ENCODE data around the gene ECHDC3.
"Not testable (repeated sequence)": the region's sequence is repeated elsewhere in the genome, so short reads cannot be mapped to it uniquely, and the experiment has no call there.

Gene ECHDC3

DNA sequence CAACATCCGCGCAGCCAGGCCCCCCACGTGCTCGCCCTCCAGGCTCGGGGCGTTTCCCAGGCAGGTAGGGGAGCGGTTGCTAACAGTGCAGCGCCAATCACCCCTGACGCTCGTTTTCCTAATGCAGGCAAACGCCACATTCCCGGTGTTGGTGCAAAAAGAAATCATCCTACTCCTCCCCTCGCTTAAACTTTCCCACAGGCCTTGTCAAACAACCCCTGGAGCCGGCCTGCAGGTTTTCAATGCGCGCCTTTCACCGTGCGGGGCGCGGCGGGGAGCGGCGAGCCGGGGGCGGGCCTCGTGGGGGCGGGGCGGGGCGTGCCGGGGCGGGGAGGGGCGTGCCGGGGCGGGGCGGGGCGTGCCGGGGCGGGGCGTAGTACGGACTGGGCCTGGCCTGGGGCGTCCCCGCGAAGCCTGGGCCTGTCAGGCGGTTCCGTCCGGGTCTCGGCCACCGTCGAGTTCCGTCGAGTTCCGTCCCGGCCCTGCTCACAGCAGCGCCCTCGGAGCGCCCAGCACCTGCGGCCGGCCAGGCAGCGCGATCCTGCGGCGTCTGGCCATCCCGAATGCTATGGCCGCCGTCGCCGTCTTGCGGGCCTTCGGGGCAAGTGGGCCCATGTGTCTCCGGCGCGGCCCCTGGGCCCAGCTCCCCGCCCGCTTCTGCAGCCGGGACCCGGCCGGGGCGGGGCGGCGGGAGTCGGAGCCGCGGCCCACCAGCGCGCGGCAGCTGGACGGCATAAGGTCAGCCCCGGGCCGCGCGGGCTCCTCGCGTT, at the start of gene ECHDC3:
Gene ECHDC3 (plus strand): TSS at position 374 of the 770 bp plus-strand sequence. CDS start 195 bp downstream, at position 569.
- no peak for DNase-seq (ENCODE audit: low read depth)

- DNase-seq (ENCODE audit: low read depth) = no peak
Measured at GRCh38 chr10:11693376-11693775, 48.8 kb upstream of the ECHDC3 start.

DNA sequence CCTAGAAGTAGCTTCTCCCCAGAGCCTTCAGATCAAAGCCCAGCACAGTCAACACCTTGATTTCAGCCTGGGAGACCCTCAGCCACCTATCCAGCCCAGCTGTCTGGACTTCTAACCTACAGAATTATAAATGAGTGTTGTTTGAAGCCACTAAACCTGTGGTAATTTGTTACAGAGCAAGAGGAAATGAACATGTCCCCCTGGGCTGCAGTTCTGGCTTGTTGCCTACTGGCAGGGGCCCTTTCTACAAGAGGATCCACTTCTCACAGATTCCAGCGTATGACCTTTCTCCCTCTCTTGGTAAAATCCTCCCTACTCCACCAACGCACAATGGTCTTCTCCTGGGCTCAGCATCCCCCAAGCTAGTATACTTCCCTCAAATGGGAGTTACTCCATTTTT, 46.4 kb upstream of the ECHDC3 start:
- DNase-seq (ENCODE audit: low read depth) = no peak

- DNase-seq (ENCODE audit: low read depth) = no peak
Measured at GRCh38 chr10:11697718-11698527, 44.3 kb upstream of the ECHDC3 start.

DNA sequence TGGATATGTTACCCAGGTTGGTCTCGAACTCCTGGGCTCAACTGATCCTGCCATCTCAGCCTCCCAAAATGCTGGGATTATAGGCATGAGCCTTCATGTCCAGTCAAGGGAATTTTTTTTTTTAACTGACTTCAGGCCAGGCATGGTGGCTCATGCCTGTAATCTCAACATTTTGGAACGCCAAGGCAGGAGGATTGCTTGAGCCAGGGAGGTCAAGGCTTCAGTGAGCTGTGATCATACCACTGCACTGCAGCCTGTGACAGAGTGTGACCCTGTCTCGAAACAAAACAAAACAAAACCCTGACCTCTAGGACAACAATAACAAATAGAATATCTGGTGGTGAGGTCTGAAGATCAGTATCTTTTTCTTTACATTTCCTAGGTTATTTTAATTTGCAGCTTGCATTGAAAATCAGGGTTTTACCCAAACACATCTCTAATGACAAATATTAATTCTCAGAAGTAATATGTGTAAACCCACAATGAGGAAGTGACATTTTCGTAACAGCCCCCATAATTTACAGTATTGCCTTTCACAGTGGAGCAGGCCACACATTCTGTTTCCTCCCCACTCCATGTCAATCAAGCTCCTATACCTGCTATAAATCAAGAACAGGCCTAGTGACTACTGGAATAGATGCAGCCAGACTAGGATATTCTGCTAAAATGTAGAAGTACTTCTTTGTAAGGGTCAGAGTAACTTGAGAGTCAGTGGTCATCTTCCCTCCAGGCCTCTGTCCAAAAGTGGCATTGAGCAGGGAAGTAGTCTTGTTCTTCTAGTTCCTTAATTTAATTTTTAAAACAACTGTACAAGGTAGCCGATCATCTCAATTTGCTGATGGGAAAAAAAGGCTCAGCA, 43.3 kb upstream of the ECHDC3 start:
- DNase-seq (ENCODE audit: low read depth) = no peak

DNA sequence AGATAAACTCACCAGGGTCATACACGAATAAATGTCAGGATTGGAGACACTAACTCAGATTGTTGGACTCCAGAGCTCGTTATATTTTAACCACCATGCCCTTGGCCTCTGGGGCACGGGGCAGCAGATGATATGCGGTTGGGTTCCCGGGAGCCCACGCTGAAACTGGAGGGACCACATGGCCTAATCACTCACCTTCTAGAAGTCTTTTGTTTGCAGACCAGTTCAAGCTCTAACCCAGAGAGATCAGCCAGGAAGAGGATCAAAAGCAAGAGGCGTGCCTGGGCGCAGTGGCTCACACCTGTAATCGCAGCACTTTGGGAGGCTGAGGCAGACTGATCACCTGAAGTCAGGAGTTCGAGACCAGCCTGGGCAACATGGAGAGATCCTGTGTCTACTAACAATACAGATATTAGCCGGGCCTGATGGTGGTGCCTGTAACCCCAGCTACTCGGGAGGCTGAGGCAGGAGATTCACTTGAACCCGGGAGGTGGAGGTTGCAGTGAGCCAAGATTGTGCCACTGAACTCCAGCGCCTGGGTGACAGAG, 42.6 kb upstream of the ECHDC3 start:
- DNase-seq (ENCODE audit: low read depth) = no peak

- no peak for DNase-seq (ENCODE audit: low read depth)
Measured at GRCh38 chr10:11700539-11700938, 41.6 kb upstream of the ECHDC3 start.

DNA sequence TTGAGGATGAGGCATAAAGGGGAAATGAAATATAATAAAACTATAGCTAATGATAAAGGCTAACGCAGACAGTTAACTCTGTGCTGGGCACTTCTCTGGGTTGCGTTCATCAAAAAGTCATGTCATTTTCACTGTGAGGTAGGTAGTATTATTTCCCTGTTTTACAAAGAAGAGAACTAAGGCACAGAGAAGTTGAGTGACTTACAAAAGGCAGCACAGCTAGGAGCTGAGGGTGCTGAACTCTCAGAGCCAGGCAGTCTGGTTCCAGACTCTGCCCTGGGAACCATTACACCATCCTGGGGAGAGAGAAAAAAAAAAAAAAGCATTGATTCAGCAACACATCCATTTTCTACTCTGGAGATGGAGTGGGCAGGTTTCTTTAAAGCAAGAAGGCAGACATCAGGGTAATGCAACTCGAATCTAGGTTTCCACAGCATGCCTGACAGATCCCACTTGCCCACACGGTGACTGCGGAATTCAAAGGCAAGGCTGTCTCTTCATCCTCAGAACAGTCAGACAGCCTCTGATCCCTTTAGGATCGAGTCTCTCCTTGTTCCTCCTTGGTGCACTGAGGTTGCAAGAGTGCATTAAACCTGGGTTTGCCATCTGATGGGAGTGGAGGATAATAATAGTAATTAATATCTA, 40.6 kb upstream of the ECHDC3 start:
- DNase-seq (ENCODE audit: low read depth) = no peak

- DNase-seq (ENCODE audit: low read depth) = no peak
Measured at GRCh38 chr10:11702264-11702663, 39.9 kb upstream of the ECHDC3 start.

GRCh38 chr10:11704092-11704491, 38.1 kb upstream of the ECHDC3 start:
- no peak for DNase-seq (ENCODE audit: low read depth)

DNA sequence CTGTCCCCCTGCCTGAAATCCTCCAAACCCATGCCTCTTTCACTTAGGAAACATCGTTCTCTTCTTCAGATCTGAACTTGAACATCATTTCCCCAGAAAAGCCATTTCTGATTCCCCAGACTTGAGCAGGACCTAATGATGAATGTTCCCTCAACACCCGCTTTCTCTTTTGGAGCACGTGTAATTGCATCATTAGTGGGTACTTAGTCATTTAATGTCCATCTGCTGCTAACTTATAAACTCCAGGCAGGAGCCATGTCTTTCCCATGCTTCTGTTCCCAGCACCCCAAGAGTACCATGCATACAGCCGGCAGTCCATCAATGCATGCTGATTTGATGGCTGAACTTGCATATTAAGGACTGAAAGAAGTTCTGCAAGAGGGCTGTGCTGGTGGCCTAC, 36.5 kb upstream of the ECHDC3 start:
- no peak for DNase-seq (ENCODE audit: low read depth)

DNA sequence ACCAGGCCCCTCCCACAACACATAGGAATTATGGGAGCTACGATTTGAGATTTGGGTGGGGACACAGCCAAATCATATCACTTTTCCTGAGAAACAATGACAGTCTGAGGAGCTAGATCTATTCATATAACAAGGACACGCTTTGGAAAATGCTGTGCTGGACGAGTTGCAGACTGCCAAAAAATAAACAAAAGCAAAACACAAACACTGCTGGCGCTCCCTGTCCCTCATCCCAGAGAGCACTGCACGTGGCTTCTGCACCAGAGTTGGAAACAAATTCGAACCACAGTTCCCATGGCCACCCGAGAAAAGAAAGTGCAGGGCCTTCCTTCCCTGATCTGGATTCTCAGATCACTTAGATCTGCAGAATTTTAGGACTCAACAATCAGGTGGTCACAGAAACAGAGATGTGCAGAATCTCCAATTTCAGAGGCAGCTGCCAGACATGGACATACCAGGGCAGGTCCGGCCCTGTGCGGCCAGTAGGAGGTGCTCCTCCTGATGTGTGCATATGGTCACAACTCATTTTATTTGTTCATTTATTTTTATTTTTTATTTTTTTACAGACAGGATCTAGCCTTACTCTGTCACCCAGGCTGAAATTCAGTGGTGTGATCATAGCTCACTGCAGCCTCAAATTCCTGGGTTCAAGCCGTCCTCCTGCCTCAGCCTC, 35.2 kb upstream of the ECHDC3 start:
- no peak for DNase-seq (ENCODE audit: low read depth)

- DNase-seq (ENCODE audit: low read depth) = no peak
Measured at GRCh38 chr10:11707624-11708350, 34.4 kb upstream of the ECHDC3 start.

DNA sequence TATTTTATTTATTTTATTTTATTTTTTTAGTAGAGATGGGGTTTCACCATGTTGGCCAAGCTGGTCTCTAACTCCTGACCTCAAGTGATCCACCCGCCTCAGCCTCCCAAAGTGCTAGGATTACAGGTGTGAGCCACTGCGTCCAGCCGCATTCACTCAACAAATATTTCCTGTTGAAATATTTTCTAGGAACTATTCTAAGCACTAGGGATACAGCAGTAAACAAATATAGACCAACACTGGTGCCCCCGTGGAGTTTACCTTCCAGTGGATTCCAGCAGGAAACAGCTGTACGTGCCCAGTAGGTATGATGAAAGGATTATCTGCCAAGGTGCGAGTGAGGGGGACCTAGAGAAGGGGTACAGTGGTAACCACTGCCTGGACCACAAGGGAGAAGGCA, 33.4 kb upstream of the ECHDC3 start:
- not testable (repeated sequence) for DNase-seq (ENCODE audit: low read depth)

DNA sequence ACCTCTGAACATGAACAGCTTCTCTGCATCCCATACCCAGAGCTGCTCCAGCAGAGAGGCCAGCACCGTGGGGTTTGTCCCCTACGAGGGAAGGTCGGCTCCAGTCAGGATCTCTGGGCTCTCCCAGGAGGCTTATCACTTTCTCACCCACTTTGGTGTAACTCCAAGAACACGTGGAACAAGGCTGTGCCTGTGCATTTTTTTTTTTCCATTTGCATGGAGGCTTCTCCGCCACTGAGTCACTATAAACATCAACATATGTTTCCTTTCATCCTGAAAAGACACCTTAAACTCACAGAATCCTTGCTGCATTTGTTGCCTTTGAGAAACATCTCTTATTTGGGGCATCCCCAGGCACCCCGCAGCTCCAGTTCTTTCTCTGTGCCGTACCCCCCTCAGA, 29.4 kb upstream of the ECHDC3 start:
- DNase-seq (ENCODE audit: low read depth) = no peak

DNA sequence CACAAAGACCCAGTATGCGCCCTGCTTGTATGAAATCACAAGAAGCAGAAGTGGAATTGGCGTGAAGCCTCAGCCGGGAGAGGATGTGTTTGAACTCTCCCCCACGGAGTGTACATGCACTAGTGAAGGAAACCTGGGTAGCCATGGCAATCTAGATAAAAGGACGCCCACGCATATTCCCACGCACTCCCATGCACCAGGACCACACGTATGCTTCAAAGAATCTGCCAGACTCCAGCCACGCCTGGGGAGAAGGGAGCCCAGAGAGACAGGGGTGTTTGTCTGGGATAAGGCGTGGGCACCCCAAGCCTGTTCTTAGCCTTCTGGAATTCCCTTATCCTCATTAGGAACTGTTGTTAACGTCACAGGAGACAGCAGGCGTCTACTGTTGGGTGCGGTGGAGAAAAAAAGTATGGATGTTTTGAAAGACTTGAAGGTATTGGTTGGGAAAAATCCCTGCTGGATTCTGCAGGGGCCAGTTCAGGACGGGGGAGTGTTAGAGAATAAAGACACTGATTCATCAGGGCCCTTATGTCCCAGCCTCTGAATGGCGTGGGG, 28.9 kb upstream of the ECHDC3 start:
- DNase-seq (ENCODE audit: low read depth) = no peak

DNA sequence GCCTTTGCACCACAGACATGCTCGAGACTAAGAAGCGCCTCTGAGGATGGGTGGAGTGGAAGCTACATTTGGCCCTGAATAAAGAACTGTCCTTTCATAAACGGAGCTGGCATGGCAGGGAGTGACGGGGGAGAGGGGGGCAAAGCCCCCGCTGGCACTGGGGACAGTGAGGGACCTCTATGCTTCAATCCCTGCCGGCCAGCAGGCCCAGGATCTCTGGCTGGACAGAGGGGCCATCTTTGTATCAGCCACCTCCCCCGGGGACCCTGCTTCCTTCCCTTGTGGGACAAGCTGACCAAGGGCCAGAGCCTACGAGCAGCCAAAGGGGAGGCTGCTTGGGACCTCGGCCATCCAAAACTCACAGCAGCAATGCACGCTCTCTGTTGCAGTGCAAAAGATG, 28.2 kb upstream of the ECHDC3 start:
- DNase-seq (ENCODE audit: low read depth) = no peak

GRCh38 chr10:11714750-11715365, 27.3 kb upstream of the ECHDC3 start:
- DNase-seq (ENCODE audit: low read depth) = no peak

DNA sequence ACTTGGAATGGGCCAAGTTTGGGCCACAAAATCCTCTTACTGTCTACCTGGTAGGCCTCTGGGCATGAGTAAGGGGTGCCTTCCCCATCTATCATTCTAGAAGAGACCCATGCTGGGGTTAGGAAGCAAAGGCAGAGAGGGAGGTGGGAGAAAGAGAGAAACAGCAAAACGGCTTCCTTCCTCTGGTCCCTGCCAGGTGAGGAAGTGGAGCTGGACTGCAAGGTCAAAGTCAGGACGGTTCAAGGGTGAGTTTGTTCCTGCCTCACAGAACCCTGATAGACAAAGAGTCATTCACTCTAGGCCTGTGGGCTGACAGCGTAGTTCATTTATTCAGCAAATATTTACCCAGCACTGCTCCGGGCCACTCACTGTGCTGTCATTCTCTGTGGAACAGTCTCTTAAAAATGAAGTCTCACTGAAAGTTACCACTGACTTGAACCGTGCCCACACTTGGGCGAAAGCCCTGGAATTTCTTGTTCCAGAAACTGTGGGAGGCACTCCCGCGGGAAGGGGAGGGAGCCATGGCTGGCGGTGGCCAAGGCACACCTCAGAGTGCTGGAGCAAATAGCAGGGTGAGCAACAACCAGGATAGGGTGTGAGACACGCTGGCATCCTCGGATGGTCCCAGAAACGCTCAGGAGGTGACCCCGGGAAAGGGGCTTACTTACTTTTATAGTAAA, 26.2 kb upstream of the ECHDC3 start:
- DNase-seq (ENCODE audit: low read depth) = no peak
